ENCODE results near the gene UBL4A. TPM values are rescaled to one million over a fixed set of nuclear protein-coding genes. Genes with fewer than 3 reads are reported as not detected.

The UBL4A gene
- total and polyA plus RNA-seq, 4 donors: 21.3 to 39.6 (median 30.6) TPM

DNA sequence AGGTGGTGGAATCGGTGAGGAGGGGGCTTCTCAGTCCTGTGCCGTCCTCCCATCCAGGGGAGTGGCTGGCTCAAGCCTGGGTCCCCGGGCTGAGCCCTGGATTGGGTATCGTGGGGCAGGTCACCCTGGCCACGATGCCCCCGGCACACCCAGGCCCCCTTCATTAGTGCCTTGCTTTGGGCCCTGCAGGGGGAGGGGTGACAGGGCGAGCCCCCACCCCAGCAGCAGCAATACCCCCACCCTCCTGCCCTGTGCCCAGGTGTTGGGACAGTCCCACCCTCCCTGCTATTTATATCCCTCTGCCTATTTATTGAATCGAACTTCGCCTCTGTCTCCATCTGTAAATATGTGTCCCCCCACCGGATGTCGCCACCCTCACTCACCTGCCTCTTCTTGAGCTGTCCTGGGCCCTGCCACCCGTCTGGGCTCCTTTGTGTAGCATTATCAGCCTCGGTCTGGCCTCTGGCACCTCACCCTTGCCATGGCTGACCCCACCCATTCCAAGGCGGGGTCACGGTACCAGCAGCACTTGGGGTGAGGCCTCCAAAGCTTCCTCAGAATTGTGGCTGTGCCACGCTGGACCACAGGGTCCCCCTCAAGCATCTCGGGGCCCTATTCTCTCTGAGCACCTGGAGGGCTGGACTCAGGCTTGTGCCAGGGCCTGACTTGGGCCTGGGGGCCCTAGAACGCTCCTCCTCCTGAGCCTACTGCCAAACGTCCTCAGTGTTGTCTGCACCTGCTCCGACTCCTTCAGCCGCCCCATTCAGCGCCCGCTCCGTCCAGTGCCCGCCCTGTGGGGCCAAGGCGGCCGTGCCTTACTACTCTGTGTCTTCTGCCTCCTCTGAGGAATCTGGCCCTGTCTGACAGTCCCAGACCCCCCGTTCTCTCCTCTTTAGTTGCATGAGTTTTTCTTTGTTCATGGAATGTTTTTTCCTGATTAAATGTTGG, 13.5 kb downstream of the UBL4A start:
- no peak overlapping the region for H3K9ac ChIP-seq (ENCODE audit: insufficient read depth in 1 of 2, low read length in 2 of 2)
- no peak overlapping the region for H3K27ac ChIP-seq (ENCODE audit: low read depth in 1 of 2, low read length in 1 of 2)
- H3K36me3 ChIP-seq (ENCODE audit: control insufficient read depth in 4 of 4, insufficient read depth in 4 of 4, low read length in 4 of 4): peaks cover 2 to 26% (median 6%) of the 10 kb centered on the region in 4 donors
- DNase-seq (no peak), ATAC-seq (ENCODE audit: insufficient read depth, low FRiP score) (no peak)
- no peak for TF ChIP-seq CTCF (IDR thresholded peaks at IDR 0.05; ENCODE audit: control extremely low read depth, extremely low read depth)
- no peaks in the 10 kb centered on the region for H3K27me3 ChIP-seq (ENCODE audit: control insufficient read depth in 3 of 3, insufficient read depth in 3 of 3, low read length in 2 of 3)
- WGBS, 2 donors: 78 to 86% methylated on average over 21 to 28 of the region's 28 CpGs
- H3K9me3 ChIP-seq (ENCODE audit: control insufficient read depth in 4 of 4, insufficient read depth in 3 of 4, low read length in 3 of 4): peaks cover 0 to 5% (median 0%) of the 10 kb centered on the region in 4 donors
- H3K4me3 ChIP-seq: no peak overlapping the region
- H3K4me1 ChIP-seq (ENCODE audit: control insufficient read depth in 5 of 5, insufficient read depth in 5 of 5, low read length in 5 of 5): no peaks in the 10 kb centered on the region

DNA sequence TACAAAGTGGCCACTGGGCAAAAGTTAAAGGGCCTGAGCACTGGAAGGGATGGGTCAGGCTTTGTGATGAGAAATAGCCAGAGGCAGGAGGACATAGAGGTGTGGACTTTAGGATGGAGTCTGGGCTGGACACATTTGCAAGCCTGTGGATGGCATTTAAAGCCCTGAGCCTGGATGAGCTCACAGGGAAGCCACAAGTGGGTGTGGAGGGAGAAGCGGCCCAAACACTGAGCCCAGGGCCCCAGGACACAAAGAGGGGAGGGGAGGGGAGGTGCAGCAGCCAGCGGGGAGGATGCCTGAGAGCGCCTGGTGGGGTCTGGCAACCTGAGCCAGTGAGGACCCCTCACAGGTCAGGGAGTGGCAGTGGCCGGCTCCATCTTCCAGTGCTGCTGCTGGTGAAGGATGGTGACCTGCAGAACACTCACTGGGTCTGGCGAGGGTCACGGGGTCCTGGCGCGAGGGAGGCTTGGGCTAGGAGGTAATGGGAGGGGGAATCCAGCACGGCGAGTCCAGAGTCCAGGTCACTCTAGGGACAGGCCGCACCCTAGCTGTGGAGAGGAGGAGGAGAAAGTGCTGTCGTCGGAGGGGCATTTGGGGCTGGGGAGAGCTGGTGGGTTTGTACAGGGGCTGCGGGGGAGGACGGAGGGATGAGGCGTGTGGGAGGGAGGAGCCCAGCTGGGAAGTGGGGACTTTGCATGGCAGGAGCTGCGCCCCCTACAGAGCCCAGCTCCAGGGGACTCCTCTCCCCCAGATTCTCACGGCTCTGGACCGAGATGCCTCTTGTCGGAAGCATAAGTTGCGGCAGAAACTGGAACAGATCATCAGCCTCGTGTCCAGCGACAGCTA, 14.4 kb downstream of the UBL4A start:
- no peaks in the 10 kb centered on the region for H3K27me3 ChIP-seq (ENCODE audit: control insufficient read depth in 3 of 3, insufficient read depth in 3 of 3, low read length in 2 of 3)
- H3K36me3 ChIP-seq (ENCODE audit: control insufficient read depth in 4 of 4, insufficient read depth in 4 of 4, low read length in 4 of 4): peaks cover 2 to 31% (median 6%) of the 10 kb centered on the region in 4 donors
- ATAC-seq (ENCODE audit: insufficient read depth, low FRiP score): no peak
- H3K9ac ChIP-seq (ENCODE audit: insufficient read depth in 1 of 2, low read length in 2 of 2): no peak overlapping the region
- no peak for DNase-seq
- H3K9me3 ChIP-seq (ENCODE audit: control insufficient read depth in 4 of 4, insufficient read depth in 3 of 4, low read length in 3 of 4): peaks cover 0 to 7% (median 0%) of the 10 kb centered on the region in 4 donors
- H3K4me3 ChIP-seq: no peak overlapping the region
- TF ChIP-seq CTCF (IDR thresholded peaks at IDR 0.05; ENCODE audit: control extremely low read depth, extremely low read depth): no peak
- no peak overlapping the region for H3K27ac ChIP-seq (ENCODE audit: low read depth in 1 of 2, low read length in 1 of 2)
- 86 to 92% methylated on average over 22 to 23 of the region's 23 CpGs for WGBS, 2 donors
- no peaks in the 10 kb centered on the region for H3K4me1 ChIP-seq (ENCODE audit: control insufficient read depth in 5 of 5, insufficient read depth in 5 of 5, low read length in 5 of 5)

GRCh38 chrX:154470914-154471568, 15.4 kb downstream of the UBL4A start:
- Histone ChIP-seq H3K4me3 (no peak overlapping the region), H3K4me1 (ENCODE audit: control insufficient read depth in 5 of 5, insufficient read depth in 5 of 5, low read length in 5 of 5) (no peaks in the 10 kb centered on the region), H3K27ac (ENCODE audit: low read depth in 1 of 2, low read length in 1 of 2) (no peak overlapping the region), H3K36me3 (ENCODE audit: control insufficient read depth in 4 of 4, insufficient read depth in 4 of 4, low read length in 4 of 4) (peaks cover 2 to 37% (median 6%) of the 10 kb centered on the region in 4 donors), H3K9me3 (ENCODE audit: control insufficient read depth in 4 of 4, insufficient read depth in 3 of 4, low read length in 3 of 4) (peaks cover 0 to 7% (median 0%) of the 10 kb centered on the region in 4 donors), H3K27me3 (ENCODE audit: control insufficient read depth in 3 of 3, insufficient read depth in 3 of 3, low read length in 2 of 3) (no peaks in the 10 kb centered on the region), H3K9ac (ENCODE audit: insufficient read depth in 1 of 2, low read length in 2 of 2) (no peak overlapping the region)
- WGBS, 2 donors: 90 to 96% methylated on average over 15 to 23 of the region's 23 CpGs
- DNase-seq (no peak), ATAC-seq (ENCODE audit: insufficient read depth, low FRiP score) (no peak)
- no peak for TF ChIP-seq CTCF (IDR thresholded peaks at IDR 0.05; ENCODE audit: control extremely low read depth, extremely low read depth)
